ENCODE data around the gene LAIR1. TPM values are rescaled to one million over a fixed set of nuclear protein-coding genes. Genes with fewer than 3 reads are reported as not detected.
"Not testable (repeated sequence)": the region's sequence is repeated elsewhere in the genome, so short reads cannot be mapped to it uniquely, and the experiment has no call there.

LAIR1 gene
- total RNA-seq, 1 donor from 2014 or later = 11.1 TPM

DNA sequence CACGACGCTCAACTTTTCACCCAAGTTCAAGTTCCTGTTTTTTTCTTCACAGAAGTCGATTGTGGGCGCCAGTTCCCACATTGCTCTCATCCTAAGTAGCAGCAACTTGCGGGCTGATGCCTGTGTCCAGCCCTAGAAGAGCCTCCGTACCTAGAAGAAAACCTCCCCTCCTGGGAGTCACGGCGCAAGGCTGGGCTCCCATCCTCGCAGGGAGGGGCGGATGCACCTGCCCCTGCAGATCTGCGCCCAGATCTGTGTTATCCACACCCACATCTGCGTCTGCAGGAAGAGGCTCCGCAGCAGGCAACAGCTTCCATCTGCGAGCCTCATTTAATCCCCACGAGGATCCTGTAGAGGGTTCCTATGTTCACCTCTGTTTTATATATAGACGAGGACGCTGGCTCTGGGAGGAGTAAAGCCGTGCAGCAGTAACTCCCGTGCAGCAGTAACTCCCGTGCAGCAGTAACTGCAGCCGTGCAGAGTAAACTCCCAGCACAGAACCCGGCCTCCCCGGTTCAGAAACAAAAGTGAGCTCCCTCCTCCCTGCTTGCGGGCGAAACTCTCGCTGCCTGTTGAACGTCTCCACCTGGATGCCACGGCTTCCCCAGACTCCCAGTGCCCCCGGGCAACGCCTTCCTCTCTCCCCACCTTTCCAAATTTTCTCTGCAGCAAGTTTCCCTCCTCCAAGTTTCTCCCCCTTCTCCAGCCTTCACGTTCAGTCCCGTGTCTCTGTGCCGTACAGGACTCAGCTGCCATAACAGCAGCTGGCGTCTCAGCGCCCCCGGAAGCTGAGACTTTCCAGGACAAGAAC is 23.5 kb upstream of the LAIR1 start:
- H3K4me1 ChIP-seq = no peaks in the 10 kb centered on the region
- no peak for TF ChIP-seq CTCF (IDR thresholded peaks at IDR 0.05)
- H3K27me3 ChIP-seq = no peaks in the 10 kb centered on the region
- peak overlapping the region in 1 of 2 donors; percentile 47 for H3K4me3 ChIP-seq
- no peak overlapping the region for H3K27ac ChIP-seq
- no peaks in the 10 kb centered on the region for H3K36me3 ChIP-seq
- no peak for DNase-seq (ENCODE audit: low spot score in 2 of 2)
- H3K9me3 ChIP-seq = no peaks in the 10 kb centered on the region
- intact Hi-C loops (cut with DNase I) = no loop called here

DNA sequence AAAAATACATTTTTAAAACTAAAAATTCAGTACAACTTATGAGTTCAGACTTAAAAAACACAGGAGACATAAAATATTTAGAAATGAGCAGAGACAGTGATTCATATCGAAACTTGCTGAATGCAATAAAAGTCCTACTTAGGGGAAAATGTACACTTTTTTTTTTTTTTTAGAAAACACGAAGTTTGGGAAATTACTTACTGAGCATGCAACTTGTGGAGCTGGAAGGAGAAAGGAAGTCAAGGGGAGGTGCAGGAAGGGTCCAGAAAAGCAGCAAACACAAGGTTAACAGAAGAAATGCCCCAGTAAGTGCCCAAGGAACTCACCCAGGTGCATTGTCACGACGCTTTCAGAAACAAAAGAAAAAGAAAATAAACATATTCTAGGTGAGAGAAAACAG is 18.6 kb upstream of the LAIR1 start:
- Histone ChIP-seq H3K4me3 (no peak overlapping the region), H3K9me3 (no peaks in the 10 kb centered on the region), H3K27ac (no peak overlapping the region), H3K36me3 (no peaks in the 10 kb centered on the region), H3K4me1 (no peaks in the 10 kb centered on the region), H3K27me3 (no peaks in the 10 kb centered on the region)
- intact Hi-C loops (cut with DNase I) = no loop called here
- no peak for TF ChIP-seq CTCF (IDR thresholded peaks at IDR 0.05)
- DNase-seq (ENCODE audit: low spot score in 2 of 2) = no peak

DNA sequence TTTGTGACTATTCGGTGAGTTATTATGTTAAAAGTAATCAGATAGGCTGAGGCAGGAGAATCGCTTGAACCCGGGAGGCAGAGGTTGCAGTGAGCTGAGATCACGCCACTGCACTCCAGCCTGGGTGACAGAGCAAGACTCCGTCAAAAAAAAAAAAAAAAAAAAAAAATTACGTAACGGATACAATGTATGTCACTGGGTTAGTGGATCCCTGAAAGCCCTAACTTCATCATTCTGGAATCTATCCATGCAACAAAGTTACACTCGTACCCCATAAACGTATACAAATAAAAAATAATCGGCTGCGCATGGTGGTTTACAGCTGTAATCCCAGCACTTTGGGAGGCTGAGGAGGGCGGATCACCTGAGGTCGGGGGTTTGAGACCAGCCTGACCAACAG is 17.3 kb upstream of the LAIR1 start:
- H3K27ac ChIP-seq; H3K9me3 ChIP-seq; intact Hi-C loops (cut with DNase I); DNase-seq (ENCODE audit: low spot score in 2 of 2); H3K27me3 ChIP-seq; H3K4me3 ChIP-seq; H3K36me3 ChIP-seq; H3K4me1 ChIP-seq: not testable (repeated sequence)

DNA sequence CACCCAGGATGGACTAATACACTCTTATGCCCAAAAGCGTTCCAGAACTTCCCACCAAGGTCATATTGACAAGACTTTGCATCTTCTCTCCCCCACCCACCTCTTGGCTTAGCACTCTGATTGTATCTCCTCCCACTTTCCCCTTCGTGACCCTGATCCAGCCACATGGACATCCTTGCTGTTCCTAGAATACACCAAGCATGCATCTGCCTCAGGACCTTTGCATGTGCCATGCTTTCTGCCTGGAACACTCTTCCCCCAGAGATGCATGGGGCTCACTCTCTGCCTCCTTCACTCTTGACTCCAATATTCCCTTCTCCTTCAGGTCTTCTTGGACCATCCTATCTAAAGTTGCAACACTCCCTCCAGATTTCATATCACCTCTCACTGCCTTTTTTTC is 16.2 kb upstream of the LAIR1 start:
- H3K4me3 ChIP-seq = no peak overlapping the region
- no peak for TF ChIP-seq CTCF (IDR thresholded peaks at IDR 0.05)

GRCh38 chr19:54379187-54379678 is 14.5 kb upstream of the LAIR1 start:
- H3K9me3 ChIP-seq = no peaks in the 10 kb centered on the region
- H3K4me3 ChIP-seq = no peak overlapping the region
- no peaks in the 10 kb centered on the region for H3K4me1 ChIP-seq
- H3K36me3 ChIP-seq = no peaks in the 10 kb centered on the region
- TF ChIP-seq CTCF (IDR thresholded peaks at IDR 0.05) = no peak
- H3K27me3 ChIP-seq = no peaks in the 10 kb centered on the region
- intact Hi-C loops (cut with DNase I) = no loop called here
- peak overlapping the region in 1 of 2 donors; percentile 12 for H3K27ac ChIP-seq
- no peak for DNase-seq (ENCODE audit: low spot score in 2 of 2)

More for the DNA sequence above, 16.2 kb upstream of the LAIR1 start:
- H3K27me3 ChIP-seq = no peaks in the 10 kb centered on the region
- no peaks in the 10 kb centered on the region for H3K4me1 ChIP-seq
- no peak overlapping the region for H3K27ac ChIP-seq
- H3K9me3 ChIP-seq = no peaks in the 10 kb centered on the region
- no peak for DNase-seq (ENCODE audit: low spot score in 2 of 2)
- intact Hi-C loops (cut with DNase I) = no loop called here
- H3K36me3 ChIP-seq = no peaks in the 10 kb centered on the region

DNA sequence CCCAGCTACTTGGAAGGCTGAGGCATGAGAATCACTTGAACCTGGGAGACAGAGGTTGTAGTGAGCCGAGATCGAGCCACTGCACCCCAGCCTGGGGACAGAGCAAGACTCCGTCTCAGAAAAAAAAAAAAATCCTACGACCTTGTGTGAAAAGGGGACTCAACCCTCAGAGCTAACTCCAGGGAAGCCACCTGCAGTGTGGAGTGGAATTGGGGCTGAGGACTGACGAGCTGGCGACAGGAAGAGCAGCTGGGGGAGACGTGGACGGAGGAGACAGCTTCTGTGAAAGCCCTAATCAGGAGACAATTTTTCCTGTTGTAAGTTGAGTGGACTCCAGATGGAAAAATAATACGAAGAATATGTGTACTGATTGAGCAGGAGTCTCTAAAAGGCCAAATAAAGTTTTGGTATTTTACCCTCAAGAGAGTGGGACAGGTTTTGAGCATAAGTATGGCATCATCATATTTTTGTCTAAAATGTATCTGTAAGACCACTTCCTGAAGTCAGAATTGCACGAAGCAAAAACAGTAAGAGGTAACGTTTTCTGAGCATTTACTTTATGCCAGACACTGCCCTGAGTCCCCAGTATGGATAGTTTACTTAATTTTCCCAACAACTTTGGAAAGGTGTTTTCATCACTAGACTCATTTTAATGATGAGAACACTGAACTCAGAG is 12.0 kb upstream of the LAIR1 start:
- no peak for TF ChIP-seq CTCF (IDR thresholded peaks at IDR 0.05)
- Histone ChIP-seq H3K4me1 (no peaks in the 10 kb centered on the region), H3K36me3 (no peaks in the 10 kb centered on the region), H3K4me3 (no peak overlapping the region), H3K9me3 (no peaks in the 10 kb centered on the region), H3K27me3 (no peaks in the 10 kb centered on the region), H3K27ac (no peak overlapping the region)
- no peak for DNase-seq (ENCODE audit: low spot score in 2 of 2)
- intact Hi-C loops (cut with DNase I) = no loop called here

DNA sequence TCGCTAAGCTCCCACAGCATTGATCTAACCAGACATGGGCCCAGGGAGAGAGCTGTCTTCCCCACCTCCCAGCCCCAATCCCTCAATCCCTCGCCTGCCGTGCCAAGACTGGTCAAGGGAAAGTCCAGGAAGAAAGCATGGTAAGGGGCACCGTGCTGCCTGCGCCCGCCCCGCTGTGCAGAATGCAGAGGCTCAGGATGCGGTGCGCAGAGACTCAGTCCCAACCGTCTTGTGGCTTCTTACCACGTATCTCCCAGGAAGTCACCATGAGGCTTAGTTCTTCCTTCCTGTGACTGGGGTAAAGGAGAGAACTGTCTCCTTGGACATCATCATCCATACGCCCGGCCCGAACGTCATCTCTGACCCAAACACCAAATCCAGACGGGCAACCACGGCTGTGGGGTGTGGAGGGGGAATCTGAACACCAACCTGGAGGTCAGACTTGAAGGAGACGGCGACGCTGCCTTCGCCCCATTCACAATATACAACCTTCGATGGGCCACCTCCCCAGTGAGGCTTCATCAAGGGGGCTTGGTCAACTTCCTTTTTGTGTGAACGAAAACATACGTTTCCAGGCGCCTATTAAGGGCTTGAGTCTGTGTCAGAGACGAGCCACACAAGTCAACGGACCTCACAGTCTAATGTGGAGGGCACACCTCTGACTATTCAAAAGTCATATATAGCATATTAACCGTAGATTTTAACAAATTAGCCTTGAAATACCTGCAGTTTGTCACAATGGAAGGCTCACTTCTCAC is 10.6 kb upstream of the LAIR1 start:
- H3K9me3 ChIP-seq; H3K36me3 ChIP-seq; H3K4me3 ChIP-seq; H3K27me3 ChIP-seq; DNase-seq (ENCODE audit: low spot score in 2 of 2); H3K4me1 ChIP-seq; intact Hi-C loops (cut with DNase I): not testable (repeated sequence)
- peak overlapping the region in 1 of 2 donors; percentile 2 for H3K27ac ChIP-seq

Data from ascending aorta (tissue), 2 donors.